Ecto neural progenitor cell (in vitro differentiated cells): ENCODE measurements around the gene GTF2F2.
"Not testable (repeated sequence)": the region's sequence is repeated elsewhere in the genome, so short reads cannot be mapped to it uniquely, and the experiment has no call there.

Experiments used
- DNase-seq: peaks from one replicate; pipeline ENCODE4 v3.0.0-alpha.2; 2018; ENCODE audit warnings: low spot score

GTF2F2 gene

GRCh38 chr13:45180303-45180702 lies 60.0 kb downstream of the GTF2F2 start:
- no peak for DNase-seq

GRCh38 chr13:45180713-45181601 lies 60.6 kb downstream of the GTF2F2 start:
- no peak for DNase-seq

GRCh38 chr13:45184693-45185092 lies 64.4 kb downstream of the GTF2F2 start:
- DNase-seq, result no peak

- DNase-seq, result no peak
These were observed 65.0 kb downstream of the GTF2F2 start for GRCh38 chr13:45185286-45185685.

- not testable (repeated sequence) for DNase-seq
These were observed 68.8 kb downstream of the GTF2F2 start for GRCh38 chr13:45189077-45189476.

GRCh38 chr13:45189511-45189910 lies 69.2 kb downstream of the GTF2F2 start:
- not testable (repeated sequence) for DNase-seq

- no peak for DNase-seq
These were observed 71.6 kb downstream of the GTF2F2 start for GRCh38 chr13:45191874-45192273.

GRCh38 chr13:45194081-45194939 lies 74.0 kb downstream of the GTF2F2 start:
- DNase-seq, result no peak

- no peak for DNase-seq
These were observed 75.1 kb downstream of the GTF2F2 start for GRCh38 chr13:45195421-45195820.

- DNase-seq, result no peak
These were observed 75.8 kb downstream of the GTF2F2 start for GRCh38 chr13:45196096-45196495.

- no peak for DNase-seq
These were observed 76.3 kb downstream of the GTF2F2 start for GRCh38 chr13:45196622-45197021.

- DNase-seq, result no peak
These were observed 77.7 kb downstream of the GTF2F2 start for GRCh38 chr13:45198041-45198440.

GRCh38 chr13:45198924-45199323 lies 78.6 kb downstream of the GTF2F2 start:
- DNase-seq, result no peak

- DNase-seq, result no peak
These were observed 79.4 kb downstream of the GTF2F2 start for GRCh38 chr13:45199711-45200110.

- DNase-seq, result no peak
These were observed 80.5 kb downstream of the GTF2F2 start, which contains the start of gene KCTD4 for GRCh38 chr13:45200701-45201232. TSS of gene KCTD4 (minus strand) at chr13:45201045. CDS start at chr13:45194567, 6,478 bp downstream.

- no peak for DNase-seq
These were observed 84.8 kb downstream of the GTF2F2 start for GRCh38 chr13:45205124-45205523.

GRCh38 chr13:45206340-45206739 lies 86.0 kb downstream of the GTF2F2 start:
- no peak for DNase-seq

GRCh38 chr13:45207319-45207718 lies 87.0 kb downstream of the GTF2F2 start:
- no peak for DNase-seq

GRCh38 chr13:45208132-45208531 lies 87.8 kb downstream of the GTF2F2 start:
- no peak for DNase-seq

- no peak for DNase-seq
These were observed 88.9 kb downstream of the GTF2F2 start for GRCh38 chr13:45209229-45209628.

GRCh38 chr13:45215392-45216077 lies 95.2 kb downstream of the GTF2F2 start:
- DNase-seq, result no peak

GRCh38 chr13:45216193-45216592 lies 95.9 kb downstream of the GTF2F2 start:
- no peak for DNase-seq
